Measurements from ENCODE around the gene SPP2.
A peak's percentile ranks its signal among the peaks of the same experiment; 100 is the strongest.

The SPP2 gene

GRCh38 chr2:234044157-234044556, 6.3 kb upstream of the SPP2 start:
- DNase-seq, result no peak

DNA sequence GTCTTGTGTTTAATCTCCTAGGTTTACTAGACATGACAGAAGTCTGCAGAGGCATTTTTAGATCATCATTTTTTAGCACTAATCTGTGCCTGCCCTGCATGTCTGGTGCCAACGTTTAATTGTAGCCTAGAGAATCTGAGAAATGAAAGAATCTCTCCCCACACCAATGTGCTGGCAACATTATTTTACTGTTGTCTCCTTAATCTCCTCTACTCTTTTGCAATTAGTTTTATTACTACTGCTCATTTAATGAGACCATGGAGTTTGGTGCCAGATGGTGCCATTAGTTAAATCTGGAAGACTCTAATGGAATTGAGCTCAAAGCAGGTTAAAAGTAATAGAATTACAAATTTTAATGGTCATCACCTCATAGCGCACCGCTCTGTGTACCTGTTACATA, 4.0 kb upstream of the SPP2 start:
- DNase-seq, result no peak

GRCh38 chr2:234047361-234047760, 3.1 kb upstream of the SPP2 start:
- DNase-seq, result no peak

GRCh38 chr2:234048049-234048448, 2.5 kb upstream of the SPP2 start:
- DNase-seq, result no peak

- DNase-seq, result no peak
These were observed 1.0 kb downstream of the SPP2 start for GRCh38 chr2:234051374-234052070.

DNA sequence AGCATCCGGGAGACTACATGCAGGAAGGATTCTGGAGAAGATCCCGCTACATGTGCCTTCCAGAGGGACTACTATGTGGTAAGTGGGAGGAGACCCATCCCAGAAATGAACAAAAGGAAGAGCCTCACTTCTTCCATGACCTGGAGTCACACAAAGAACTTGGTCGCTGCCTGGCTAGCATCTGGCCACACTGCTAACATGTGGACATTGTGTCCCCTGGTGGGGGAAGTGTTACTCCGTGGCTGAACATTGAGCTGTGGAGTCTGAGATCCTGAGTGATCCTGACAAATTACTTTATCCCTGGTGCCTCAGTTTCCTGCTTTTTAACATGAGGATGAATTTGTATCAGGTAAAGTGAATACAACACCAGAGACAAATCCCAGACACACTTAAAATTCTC, 8.4 kb downstream of the SPP2 start:
- no peak for DNase-seq

GRCh38 chr2:234060236-234060635, 9.7 kb downstream of the SPP2 start:
- DNase-seq, result no peak

DNA sequence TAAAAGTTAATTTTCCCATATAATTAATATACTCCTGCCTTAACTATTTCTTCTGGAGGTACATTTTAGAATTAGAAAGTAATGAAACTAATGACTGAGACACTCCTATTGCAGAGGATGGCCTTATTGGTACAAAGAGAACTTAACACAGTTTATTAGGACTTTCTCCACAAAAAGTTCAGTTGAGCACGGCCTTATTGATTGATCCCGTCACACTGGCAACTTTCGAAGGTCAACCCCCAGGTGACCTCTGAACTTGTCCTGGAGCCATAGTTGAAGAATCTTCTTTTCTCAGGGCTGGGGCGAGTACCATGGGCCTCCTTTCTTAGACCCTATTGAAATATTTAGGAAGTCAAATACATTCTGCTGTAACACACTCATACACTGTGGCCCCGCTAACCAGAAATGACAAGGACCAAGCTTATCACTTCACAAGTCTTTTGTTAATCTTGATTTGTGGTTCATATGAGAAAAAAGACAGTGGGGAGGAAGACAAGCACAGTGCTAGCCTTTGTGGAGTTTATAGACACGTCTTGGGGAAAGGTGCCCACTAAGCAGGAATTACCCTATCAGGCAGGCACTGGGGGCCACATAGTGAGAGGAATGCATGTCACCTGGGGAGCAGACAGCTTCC, 11.2 kb downstream of the SPP2 start:
- DNase-seq, result no peak

- no peak for DNase-seq
These were observed 16.1 kb downstream of the SPP2 start for GRCh38 chr2:234066587-234066986.

GRCh38 chr2:234071664-234072063, 21.2 kb downstream of the SPP2 start:
- DNase-seq, result peak; percentile 1

DNA sequence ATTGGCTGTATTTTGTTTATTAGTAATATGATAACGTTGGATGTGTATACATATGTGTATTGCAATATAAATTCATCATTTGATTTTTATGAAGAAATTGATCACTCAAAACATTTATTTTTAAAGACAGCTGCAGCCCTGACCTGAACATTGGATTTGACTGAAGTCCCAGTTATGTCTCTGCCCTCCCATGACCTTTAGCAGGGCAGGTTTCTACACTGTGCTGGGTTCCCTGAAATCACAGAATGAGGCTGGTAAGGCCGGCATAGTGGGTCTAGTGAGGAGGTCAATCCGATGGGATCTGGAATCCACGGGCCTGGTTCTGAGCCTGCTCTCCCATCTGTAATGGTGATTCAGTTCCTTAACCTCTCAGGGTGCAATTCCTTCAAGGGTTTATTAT, 22.0 kb downstream of the SPP2 start:
- DNase-seq, result no peak

- DNase-seq, result no peak
These were observed 24.4 kb downstream of the SPP2 start for GRCh38 chr2:234074751-234075517.

DNA sequence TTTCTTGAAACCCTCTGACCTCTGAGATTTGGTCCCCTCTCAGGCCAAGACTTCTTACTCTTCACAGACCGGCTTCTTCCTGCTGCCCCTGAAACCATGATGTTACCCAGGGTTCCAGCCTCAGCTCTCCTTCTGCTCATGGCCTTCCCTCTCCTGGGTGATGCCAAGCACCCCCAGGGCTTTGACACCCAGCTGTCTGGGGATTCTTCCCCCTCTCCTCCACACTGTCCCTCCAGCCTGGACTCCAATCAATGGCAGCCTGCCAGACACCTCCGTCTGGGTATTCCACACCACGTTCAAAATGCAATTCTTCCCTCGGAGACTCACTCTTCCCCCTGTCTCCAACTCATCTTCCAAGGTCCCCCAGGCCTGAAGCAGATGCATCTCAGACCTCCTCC, 25.0 kb downstream of the SPP2 start:
- no peak for DNase-seq

DNA sequence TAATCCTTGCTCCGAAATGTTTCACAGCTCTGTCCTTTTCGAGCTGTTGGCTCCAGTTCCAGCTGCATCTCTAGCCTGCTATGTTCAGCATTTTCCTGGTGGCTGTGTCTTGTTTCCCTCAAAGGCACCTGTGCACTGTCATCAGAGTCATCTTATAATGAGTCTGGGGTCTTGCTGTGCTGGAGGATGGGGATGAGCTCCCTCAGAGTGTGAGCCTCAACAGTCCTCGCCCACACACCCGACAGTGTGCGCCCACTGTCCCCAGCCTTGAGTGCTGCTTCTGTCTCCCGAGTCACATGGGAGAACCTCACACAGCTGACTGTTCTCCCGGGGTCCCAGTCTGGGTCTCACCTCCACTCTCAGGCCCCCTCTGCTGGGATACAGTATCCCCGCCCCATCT, 25.4 kb downstream of the SPP2 start:
- DNase-seq, result no peak

- no peak for DNase-seq
These were observed 25.9 kb downstream of the SPP2 start for GRCh38 chr2:234076451-234076850.

- DNase-seq, result no peak
These were observed 27.6 kb downstream of the SPP2 start for GRCh38 chr2:234078129-234078528.

- DNase-seq, result no peak
These were observed 31.7 kb downstream of the SPP2 start for GRCh38 chr2:234081970-234082822.

- no peak for DNase-seq
These were observed 33.3 kb downstream of the SPP2 start for GRCh38 chr2:234083572-234084348.

DNA sequence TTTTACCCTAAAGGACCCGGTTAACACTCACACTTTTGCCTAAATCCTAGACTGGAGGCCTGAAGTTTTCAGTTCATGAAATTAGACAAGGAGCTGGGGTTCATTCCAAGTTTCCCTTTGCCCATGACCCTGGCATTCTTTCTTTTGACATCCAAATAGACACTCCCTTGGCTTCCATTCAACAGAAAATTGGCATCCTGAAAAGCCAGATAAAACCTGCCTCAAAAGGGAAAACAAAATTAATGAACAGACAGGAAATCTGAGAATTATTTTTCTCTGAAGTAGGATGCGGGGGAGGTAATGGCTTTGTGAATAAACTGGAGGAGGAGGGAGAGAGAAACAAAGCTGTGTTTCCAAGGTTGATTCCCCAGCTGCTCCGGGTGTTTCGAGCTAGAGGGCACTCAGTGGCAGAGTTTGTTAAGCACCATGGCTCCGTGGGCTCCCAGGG, 41.0 kb downstream of the SPP2 start:
- DNase-seq, result no peak

- DNase-seq, result no peak
These were observed 41.4 kb downstream of the SPP2 start for GRCh38 chr2:234091883-234092282.

GRCh38 chr2:234092344-234092743, 41.8 kb downstream of the SPP2 start:
- DNase-seq, result no peak

DNA sequence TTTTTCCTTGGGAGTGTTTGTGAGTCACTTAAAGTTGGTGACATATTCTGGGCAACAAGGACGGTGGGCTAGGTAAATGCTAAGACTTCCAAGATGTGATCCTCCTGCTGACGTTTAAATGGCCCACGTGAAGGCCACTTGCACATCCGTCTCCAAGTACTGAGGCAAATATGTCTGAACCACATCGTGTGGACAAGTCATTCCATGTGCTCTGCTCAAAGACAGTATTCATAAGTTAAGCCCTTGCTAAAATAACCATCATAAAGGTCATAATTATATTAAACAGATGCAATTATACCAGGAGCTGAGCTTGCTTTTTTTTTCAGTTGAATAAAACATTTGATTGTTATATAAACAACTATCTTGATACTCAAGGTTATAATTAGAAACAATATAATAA, 44.8 kb downstream of the SPP2 start:
- DNase-seq, result no peak
